GM21528 (cell line): ENCODE results near the gene UBE2L5.
A peak's percentile ranks its signal among the peaks of the same experiment; 100 is the strongest.
"Not testable (repeated sequence)": the region's sequence is repeated elsewhere in the genome, so short reads cannot be mapped to it uniquely, and the experiment has no call there.

Experiments
- ATAC-seq: cut with Tn5 transposase; IDR thresholded peaks from one replicate; pipeline ENCODE4 v1.9.1; 2021; ENCODE audit warnings: mild to moderate bottlenecking, moderate library complexity; ENCODE audit not compliant: unreplicated experiment, low FRiP score

Gene UBE2L5

DNA sequence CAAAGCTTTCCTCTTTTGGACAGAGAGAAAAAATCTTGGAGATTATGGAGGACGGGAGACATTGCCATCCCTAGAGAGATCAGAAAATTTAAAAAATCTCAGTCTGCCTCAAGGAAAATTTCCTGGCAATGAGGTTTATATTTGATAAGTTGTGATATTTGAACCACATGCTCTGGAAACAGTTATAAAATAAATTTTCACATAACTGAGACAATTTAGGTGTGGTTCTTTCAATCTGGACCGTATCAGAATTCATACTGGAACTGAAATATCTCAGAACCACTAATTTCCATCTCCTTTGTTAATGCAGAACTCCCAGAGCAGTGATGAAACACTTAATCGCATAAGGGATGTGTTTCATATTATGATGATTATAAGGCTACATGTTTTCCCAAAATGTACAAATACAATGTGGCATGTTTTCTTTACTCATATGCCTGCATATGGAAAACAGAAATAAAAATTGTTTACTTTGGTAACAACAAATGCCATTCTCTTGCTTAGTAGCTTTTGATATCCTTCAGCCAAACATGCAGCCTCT lies 13.7 kb downstream of the UBE2L5 start:
- ATAC-seq = no peak

- no peak for ATAC-seq
These were observed 14.9 kb downstream of the UBE2L5 start for GRCh38 chr13:30437177-30437576.

- no peak for ATAC-seq
These were observed 16.0 kb downstream of the UBE2L5 start for GRCh38 chr13:30438286-30438685.

DNA sequence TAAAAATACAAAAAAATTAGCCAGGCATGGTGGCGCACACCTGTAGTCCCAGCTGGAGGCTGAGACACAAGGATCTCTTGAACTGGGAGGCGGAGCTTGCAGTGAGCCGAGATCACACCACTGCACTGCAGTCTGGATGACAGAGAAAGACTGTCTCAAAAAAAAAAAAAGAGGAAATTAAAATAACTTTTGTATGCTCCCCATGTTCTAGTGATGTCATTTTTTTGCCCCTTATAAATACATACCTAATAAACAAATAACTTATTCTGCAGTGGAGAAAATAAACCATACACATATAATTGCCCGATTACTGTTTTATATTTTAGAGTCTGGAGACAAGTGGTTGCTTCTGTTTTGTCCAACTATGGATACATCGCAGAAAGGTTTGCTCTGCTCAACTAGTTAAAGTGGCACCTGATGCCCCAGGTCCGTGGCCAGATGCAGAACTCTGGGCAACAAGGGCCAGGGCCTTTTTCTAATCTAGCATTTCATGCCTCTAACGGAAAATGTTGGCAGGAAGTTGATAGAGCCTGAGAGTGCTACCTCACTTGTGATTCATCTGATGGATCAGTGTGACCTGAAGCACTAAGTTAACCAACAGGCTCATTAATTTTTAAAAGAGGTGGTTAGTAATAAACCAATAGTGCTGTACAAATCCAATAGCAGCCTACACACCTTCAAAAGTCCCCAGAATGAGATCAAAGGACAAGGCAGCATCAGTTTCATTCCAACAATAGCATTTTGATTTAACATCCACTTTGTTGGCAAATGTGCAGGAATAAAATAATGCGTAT lies 18.8 kb downstream of the UBE2L5 start:
- peak; percentile 40 for ATAC-seq

DNA sequence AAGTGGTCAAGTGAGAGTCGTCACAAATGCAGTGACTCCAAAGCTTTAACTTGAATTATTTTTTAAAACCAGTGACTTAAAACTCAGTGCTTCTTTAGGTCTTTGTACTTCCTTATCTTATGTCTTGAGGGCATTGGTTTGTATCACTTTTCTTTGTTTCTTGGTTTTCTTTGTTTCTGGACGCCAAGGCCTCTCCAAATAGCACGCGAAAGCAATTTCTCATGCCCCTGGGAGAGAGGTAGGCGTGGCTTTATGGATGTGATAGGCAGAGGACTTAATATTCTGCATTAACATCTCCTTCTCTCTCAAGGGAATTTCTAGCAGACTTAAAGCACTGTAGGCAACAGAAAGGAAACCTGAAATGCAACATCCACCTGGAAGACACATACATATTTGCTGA lies 20.6 kb downstream of the UBE2L5 start:
- no peak for ATAC-seq

DNA sequence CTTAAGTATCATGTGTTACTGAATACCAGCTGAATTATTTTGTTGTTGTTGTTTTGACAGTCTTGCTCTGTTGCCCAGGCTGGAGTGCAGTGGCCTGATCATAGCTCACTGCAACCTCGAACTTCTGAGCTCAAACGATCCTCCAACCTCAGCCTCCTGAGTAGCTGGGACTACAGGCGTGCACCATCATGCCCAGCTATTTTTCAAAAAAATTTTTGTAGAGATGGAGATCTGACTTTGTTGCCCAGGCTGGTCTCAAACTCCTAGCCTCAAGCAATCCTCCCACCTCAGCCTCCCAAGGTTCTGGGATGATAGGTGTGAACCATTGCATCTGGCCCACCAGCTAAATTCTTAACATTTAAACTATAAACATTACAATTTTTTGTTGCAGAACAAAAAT lies 21.2 kb downstream of the UBE2L5 start:
- ATAC-seq = not testable (repeated sequence)

GRCh38 chr13:30443957-30444404 lies 21.7 kb downstream of the UBE2L5 start:
- no peak for ATAC-seq

DNA sequence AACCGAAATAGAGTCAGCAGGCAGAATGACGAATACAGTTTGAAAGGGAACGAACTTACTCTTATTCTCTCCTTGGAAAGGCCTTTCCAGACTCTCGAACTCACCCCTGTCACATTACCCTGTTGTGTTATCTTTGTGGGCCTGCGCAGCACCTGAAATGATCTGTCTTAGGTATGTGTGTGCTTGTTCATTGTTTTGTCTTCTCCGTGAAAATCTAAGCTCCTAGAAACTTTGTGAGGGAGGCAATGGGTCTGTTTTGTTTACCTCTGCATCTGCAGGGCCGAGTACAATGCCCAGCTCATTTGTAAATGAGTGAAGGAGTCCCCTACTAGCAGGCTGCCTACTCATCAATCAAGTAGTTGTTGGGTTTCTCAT lies 23.8 kb downstream of the UBE2L5 start:
- ATAC-seq = peak; percentile 5

DNA sequence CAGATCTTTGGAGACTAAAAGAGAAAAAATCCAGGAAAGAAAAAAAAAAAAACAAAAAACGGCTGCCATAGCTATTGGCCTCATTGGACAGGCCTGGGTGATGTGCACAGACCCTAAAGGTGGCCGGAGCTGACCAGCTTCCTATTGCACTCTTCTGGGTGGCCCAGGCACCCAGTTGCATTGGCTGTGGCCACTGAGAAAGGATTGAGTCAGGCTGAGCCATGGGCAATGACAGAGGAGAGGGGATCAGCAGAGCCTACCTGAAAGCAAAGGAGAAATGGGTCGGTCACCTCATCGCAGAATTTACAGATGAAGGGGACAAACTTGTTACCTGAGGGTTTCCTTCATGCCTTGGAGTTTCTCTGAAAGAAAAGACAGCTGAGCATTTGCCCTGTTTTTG lies 26.1 kb downstream of the UBE2L5 start:
- ATAC-seq = no peak

DNA sequence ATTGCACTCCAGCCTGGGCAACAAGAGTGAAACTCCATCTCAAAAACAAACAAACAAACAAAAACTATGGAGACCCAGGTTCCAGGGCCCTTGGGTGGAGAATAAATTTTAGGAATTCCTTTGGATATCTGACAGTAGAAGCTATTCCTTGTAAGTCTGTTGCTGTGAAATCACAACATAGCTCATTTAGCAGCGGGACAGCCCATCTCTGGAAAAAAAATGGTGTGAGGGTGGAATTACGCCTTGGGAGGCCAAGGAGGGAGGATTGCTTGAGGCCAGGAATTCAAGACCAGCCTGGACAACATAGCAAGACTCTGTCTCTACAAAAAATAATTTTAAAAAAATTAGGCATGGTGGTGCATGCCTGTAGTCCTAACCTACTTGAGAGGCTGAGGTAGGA lies 27.8 kb downstream of the UBE2L5 start:
- no peak for ATAC-seq

- ATAC-seq = not testable (repeated sequence)
These were observed 29.2 kb downstream of the UBE2L5 start for GRCh38 chr13:30451476-30451875.

DNA sequence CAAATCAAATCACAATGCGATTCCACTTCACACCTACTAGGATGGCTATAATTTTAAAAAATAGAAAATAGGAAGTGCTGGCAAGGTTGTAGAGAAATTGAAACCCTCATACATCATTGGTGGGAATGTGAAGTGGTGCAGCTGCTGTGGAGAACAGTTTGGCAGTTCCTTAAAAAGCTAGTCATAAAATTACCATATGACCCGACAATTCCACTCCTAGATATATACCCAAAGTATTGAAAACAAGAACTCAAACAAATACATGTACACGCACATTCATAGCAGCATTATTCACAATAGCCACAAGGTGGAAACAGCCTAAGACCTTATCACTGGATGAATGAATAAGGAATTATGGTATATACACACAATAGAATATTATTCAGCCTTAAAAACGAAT lies 31.4 kb downstream of the UBE2L5 start:
- no peak for ATAC-seq

GRCh38 chr13:30454991-30455390 lies 32.7 kb downstream of the UBE2L5 start:
- ATAC-seq = no peak

DNA sequence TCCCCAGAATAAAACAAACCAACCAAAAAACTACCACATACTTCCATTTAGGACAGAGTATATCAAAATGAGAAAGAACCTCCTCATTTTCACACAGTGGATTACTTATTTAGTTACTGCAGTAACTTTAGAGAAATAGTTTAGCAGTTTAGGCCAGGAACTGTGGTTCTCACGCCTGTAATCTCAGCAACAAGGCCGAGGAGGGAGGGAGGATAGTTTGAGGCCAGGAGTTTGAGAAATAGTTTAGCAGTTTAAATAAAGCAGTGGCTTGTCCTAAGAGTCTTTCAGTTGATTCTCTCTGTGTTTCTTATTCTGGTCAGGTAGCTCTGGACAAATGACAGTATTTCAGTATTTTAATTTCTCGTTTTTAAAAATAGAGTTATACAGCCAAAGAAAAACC lies 34.0 kb downstream of the UBE2L5 start:
- no peak for ATAC-seq

- ATAC-seq = no peak
These were observed 35.1 kb downstream of the UBE2L5 start for GRCh38 chr13:30457306-30457891.

DNA sequence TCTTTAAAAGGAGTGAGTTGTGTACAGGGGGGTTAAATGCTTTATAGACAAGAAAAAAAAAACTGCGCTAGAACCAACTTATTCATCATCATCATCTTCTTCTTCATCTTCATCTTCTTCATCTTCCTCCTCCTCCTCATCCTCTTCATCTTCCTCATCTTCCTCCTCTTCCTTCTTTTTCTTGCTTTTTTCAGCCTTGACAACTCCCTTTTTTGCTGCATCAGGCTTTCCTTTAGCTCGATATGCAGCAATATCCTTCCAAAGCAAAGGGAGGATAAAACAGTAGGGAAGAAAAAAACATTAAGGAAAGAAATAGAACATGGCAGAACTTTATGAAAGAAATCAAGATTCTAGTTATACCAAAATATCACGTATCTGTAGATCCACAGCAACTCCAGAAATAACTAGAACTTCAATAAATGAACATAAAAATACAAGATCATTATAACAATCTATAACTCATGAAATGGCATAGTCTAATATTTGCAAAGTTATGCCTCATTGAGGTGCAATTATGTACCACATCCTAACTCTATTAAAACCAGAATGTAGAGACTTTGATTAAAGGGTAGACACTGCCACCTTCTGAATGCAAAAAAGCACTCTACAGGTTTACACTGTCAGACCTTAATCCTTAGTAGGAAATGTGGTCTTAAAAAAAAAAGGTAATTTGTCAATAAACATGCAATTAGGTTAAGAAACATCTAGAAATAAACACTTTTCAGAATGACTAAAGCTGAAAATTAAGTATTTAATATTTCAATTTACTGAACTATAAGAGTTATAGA lies 39.2 kb downstream of the UBE2L5 start:
- ATAC-seq = not testable (repeated sequence)

DNA sequence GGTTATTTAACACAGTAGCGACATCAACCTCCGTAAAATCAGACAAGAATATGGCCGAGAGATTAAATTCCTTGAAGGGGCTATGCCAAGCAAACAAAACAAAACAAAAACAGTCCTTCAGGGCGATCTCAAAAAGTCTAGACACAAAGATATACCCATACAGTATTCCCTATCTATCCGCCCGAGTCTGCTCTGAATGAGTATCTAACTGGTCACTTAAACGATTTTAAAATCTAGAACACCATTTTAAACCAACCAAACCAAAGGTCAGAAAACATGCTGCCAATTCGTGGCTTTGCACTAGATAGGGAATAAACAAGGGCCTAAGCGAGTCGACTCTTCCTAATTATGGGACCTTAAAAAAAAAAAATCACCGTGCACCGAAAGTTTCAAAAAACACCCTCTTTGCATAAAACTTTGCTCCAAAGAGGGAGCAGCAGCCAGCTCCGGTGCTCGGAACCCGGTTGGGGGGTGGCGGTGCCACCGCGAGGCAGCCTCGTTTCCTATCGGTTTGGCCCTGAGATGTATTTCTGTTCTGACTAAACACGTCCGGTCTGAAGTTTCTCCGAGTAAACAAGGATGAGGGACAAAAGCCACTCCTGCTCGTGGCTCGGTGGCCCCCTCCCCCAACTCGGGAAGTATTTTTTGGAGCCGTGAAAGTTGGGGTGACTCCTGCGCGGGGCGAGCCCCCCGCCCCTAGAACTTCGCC lies 41.6 kb downstream of the UBE2L5 start:
- peak; percentile 46 for ATAC-seq

DNA sequence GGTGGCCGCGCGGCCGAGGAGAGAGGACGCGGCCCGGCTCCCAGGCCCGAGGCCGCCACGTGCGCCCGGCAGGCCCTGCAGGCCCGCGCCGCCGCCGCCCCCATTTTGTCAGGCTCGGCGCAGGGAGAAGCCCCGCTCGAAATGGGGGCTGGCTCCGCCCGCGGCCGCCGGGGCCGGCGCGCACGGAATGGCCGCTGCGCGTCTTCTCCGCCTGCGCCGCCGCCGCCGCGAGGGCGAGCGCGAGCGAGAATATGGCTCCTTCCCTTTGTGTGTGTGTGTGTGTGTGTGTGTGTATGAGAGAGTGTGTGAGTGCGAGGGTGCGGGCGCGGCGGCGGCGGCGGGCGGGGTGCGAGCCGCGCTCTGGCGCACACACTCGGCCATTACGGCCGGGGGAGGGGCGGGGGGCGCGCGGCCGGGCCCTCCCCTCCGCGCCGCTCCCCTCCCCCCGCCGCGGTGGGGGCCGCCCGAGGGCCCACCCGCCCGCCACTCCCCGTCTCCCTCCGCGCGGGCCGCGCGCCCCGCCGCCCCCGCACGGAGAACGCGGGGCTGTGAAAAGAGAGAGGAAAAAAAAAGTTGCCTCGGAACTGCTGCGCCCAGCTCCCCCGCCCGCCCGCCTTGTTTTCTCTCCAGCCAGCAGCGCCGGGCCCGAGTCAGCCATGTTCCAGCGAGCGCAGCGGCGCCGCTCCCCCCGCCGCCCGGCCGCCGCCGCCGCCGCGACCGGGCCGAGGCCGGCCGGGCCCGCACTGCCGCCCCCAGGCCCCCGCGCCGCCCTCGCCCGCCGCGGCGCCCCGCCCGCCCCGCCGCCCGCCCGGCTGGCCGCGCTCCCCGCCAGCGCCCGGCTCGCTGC lies 42.4 kb downstream of the UBE2L5 start:
- peak; percentile 40 for ATAC-seq

- no peak for ATAC-seq
These were observed 43.0 kb downstream of the UBE2L5 start for GRCh38 chr13:30465343-30465592.
